Gastroesophageal sphincter (tissue), 4 donors: ENCODE results near the gene MCAM. TPM values are rescaled to one million over a fixed set of nuclear protein-coding genes. Genes with fewer than 3 reads are reported as not detected.

Experiments used
- ATAC-seq: fragments of 150-250 bp; one replicate; pipeline ENCODE4 v1.9.1; 2016; ENCODE audit warnings: mild to moderate bottlenecking, moderate library complexity
- H3K27ac ChIP-seq, 4 donors: fragments of 200-600 bp; sonication (generic) in 3 of 4; 1 replicate in 3 of 4; 2 replicates in 1 of 4; pipeline ENCODE4 v1.5.1; 2016 to 2019
- H3K27me3 ChIP-seq: fragments of 200-600 bp; sonication (generic); one replicate; pipeline ENCODE4 v1.5.1; 2019
- H3K36me3 ChIP-seq, 2 donors: fragments of 200-600 bp; sonication (generic); one replicate each; pipeline ENCODE4 v1.5.1; 2019; ENCODE audit warnings: control low read depth in 1 of 2
- H3K4me1 ChIP-seq, 3 donors: fragments of 200-600 bp; sonication (generic); 1 replicate in 2 of 3; 2 replicates in 1 of 3; pipeline ENCODE4 v1.5.1; 2016 to 2019; ENCODE audit warnings: control low read depth in 2 of 3
- H3K4me3 ChIP-seq, 2 donors: fragments of 200-600 bp; sonication (generic); one replicate each; pipeline ENCODE4 v1.5.1; 2019; ENCODE audit warnings: mild to moderate bottlenecking in 1 of 2, moderate library complexity in 1 of 2
- H3K9me3 ChIP-seq, 3 donors: fragments of 200-600 bp; sonication (generic); one replicate each; pipeline ENCODE4 v1.5.1; 2017 to 2019; ENCODE audit warnings: control low read depth in 2 of 3
- CTCF ChIP-seq, 4 experiments: fragments of 200-600 bp in 2 of 4; fragments of 450-650 bp in 2 of 4; sonication (generic) in 1 of 4; IDR thresholded peaks; one replicate each; pipeline ENCODE4 v1.5.1; 2017 to 2019; ENCODE audit warnings: antibody characterized with exemption in 4 of 4, mild to moderate bottlenecking in 2 of 4, moderate library complexity in 2 of 4
- EP300 ChIP-seq: sonication (generic); formaldehyde crosslinking; IDR thresholded peaks from one replicate; pipeline ENCODE4 v1.6.1; 2017; ENCODE audit warnings: antibody characterized with exemption, mild to moderate bottlenecking
- POLR2A ChIP-seq, 2 donors: fragments of 450-650 bp; IDR thresholded peaks; one replicate each; pipeline ENCODE4 v1.6.1; 2017; ENCODE audit warnings: antibody characterized with exemption in 2 of 2, mild to moderate bottlenecking in 2 of 2, moderate library complexity in 1 of 2
- POLR2AphosphoS5 ChIP-seq: sonication (generic); formaldehyde crosslinking; IDR thresholded peaks from one replicate; pipeline ENCODE4 v1.6.1; 2017; ENCODE audit warnings: antibody characterized with exemption
- WGBS, 2 donors: methylation state at CpG; one replicate each; pipeline ENCODE4 v1.1.5; 2018; ENCODE audit warnings: low coverage in 1 of 2; 5-methylcytosine and 5-hydroxymethylcytosine counted together
- total RNA-seq, 4 donors: library from RNA; depleted of rRNA; stranded (reverse); fragments of >200 nt; gene quantifications; one replicate each; pipeline ENCODE4 v1.1.0, GENCODE V29; 2016

Gene MCAM
- total RNA-seq, 4 donors from 2014 or later: 702 to 1,904 (median 1,177) TPM

- ATAC-seq: no peak
- H3K27me3 ChIP-seq: no peaks in the 10 kb centered on the region
- 77 to 91% methylated on average over 5 of the region's 5 CpGs for WGBS, 2 donors
- no peaks in the 10 kb centered on the region for H3K9me3 ChIP-seq
- H3K27ac ChIP-seq: no peak overlapping the region
- peaks cover 0 to 9% of the 10 kb centered on the region in 2 donors for H3K36me3 ChIP-seq
- H3K4me3 ChIP-seq: no peak overlapping the region
- peaks cover 0 to 35% (median 10%) of the 10 kb centered on the region in 3 donors for H3K4me1 ChIP-seq
- TF ChIP-seq POLR2A (IDR thresholded peaks at IDR 0.05) (no peak), EP300 (no peak), CTCF (IDR thresholded peaks at IDR 0.05) (no peak), POLR2AphosphoS5 (no peak)
Observed at GRCh38 chr11:119267645-119268044, 49.3 kb downstream of the MCAM start.

GRCh38 chr11:119266517-119267255 is 50.2 kb downstream of the MCAM start:
- 76 to 80% methylated on average over 7 of the region's 7 CpGs for WGBS, 2 donors
- Histone ChIP-seq H3K4me1 (peaks cover 0 to 38% (median 15%) of the 10 kb centered on the region in 3 donors), H3K9me3 (no peaks in the 10 kb centered on the region), H3K27ac (no peak overlapping the region), H3K4me3 (no peak overlapping the region), H3K27me3 (no peaks in the 10 kb centered on the region), H3K36me3 (no peaks in the 10 kb centered on the region)
- no peak for TF ChIP-seq CTCF (IDR thresholded peaks at IDR 0.05)
- no peak for TF ChIP-seq POLR2AphosphoS5
- TF ChIP-seq EP300: no peak
- no peak for TF ChIP-seq POLR2A (IDR thresholded peaks at IDR 0.05)
- no peak for ATAC-seq

- no peaks in the 10 kb centered on the region for H3K36me3 ChIP-seq
- peaks cover 0 to 38% (median 15%) of the 10 kb centered on the region in 3 donors for H3K4me1 ChIP-seq
- no peak overlapping the region for H3K27ac ChIP-seq
- 100% methylated on average over 3 of the region's 3 CpGs for whole genome bisulfite sequencing, 2 donors
- H3K9me3 ChIP-seq: no peaks in the 10 kb centered on the region
- TF ChIP-seq POLR2AphosphoS5 (no peak), CTCF (IDR thresholded peaks at IDR 0.05) (no peak), EP300 (no peak), POLR2A (IDR thresholded peaks at IDR 0.05) (no peak)
- ATAC-seq: no peak
- no peaks in the 10 kb centered on the region for H3K27me3 ChIP-seq
- no peak overlapping the region for H3K4me3 ChIP-seq
Observed at GRCh38 chr11:119266063-119266462, 50.9 kb downstream of the MCAM start.

GRCh38 chr11:119263352-119263940 is 53.5 kb downstream of the MCAM start:
- peak overlapping the region in 3 of 4 donors; percentile 29 to 38 (median 33) for H3K27ac ChIP-seq
- H3K4me1 ChIP-seq: peaks cover 0 to 35% (median 15%) of the 10 kb centered on the region in 3 donors
- H3K9me3 ChIP-seq: no peaks in the 10 kb centered on the region
- no peaks in the 10 kb centered on the region for H3K27me3 ChIP-seq
- ATAC-seq: no peak
- TF ChIP-seq POLR2A (IDR thresholded peaks at IDR 0.05) (no peak), CTCF (IDR thresholded peaks at IDR 0.05) (no peak), EP300 (no peak), POLR2AphosphoS5 (no peak)
- H3K4me3 ChIP-seq: no peak overlapping the region
- WGBS, 2 donors: 9 to 10% methylated on average over 3 of the region's 3 CpGs
- H3K36me3 ChIP-seq: no peaks in the 10 kb centered on the region
